K562 (cell line): ENCODE measurements around the gene C1orf116. TPM values are rescaled to one million over a fixed set of nuclear protein-coding genes. Genes with fewer than 3 reads are reported as not detected.
A peak's percentile ranks its signal among the peaks of the same experiment; 100 is the strongest.

Experiments
- ATF7 ChIP-seq: fragments of 450-650 bp; IDR thresholded peaks from 2 replicates; pipeline ENCODE4 v1.7.1; 2014; ENCODE audit warnings: mild to moderate bottlenecking, moderate library complexity
- CLOCK ChIP-seq: fragments of 250-450 bp; sonication (Bioruptor Pico); IDR thresholded peaks from 2 replicates; pipeline ENCODE4 v1.4.0; 2020; ENCODE audit warnings: mild to moderate bottlenecking, moderate library complexity, borderline replicate concordance
- FIP1L1 ChIP-seq: fragments of 200-400 bp; formaldehyde crosslinking; IDR thresholded peaks from 2 replicates; pipeline ENCODE4 v1.6.1; 2018; ENCODE audit warnings: mild to moderate bottlenecking, low read depth, low read length; ENCODE audit not compliant: poor library complexity, severe bottlenecking
- FOXJ3 ChIP-seq: sonication (generic); formaldehyde crosslinking; IDR thresholded peaks from 2 replicates; pipeline ENCODE4 v1.4.0; 2020; ENCODE audit warnings: mild to moderate bottlenecking, missing genetic modification reagents
- HDAC2 ChIP-seq: fragments of 450-650 bp; IDR thresholded peaks from 2 replicates; pipeline ENCODE4 v1.6.1; 2016; ENCODE audit warnings: mild to moderate bottlenecking
- L3MBTL2 ChIP-seq: fragments of 450-650 bp; IDR thresholded peaks from 2 replicates; pipeline ENCODE4 v1.6.1; 2016; ENCODE audit warnings: mild to moderate bottlenecking, moderate library complexity
- RBM17 ChIP-seq: fragments of 200-400 bp; formaldehyde crosslinking; IDR thresholded peaks from 2 replicates; pipeline ENCODE4 v1.6.1; 2017; ENCODE audit warnings: low read depth, mild to moderate bottlenecking, low read length, borderline replicate concordance
- SOX6 ChIP-seq: fragments of 450-650 bp; IDR thresholded peaks from 2 replicates; pipeline ENCODE4 v1.6.1; 2014; ENCODE audit warnings: mild to moderate bottlenecking
- SRF ChIP-seq, 2 experiments: fragments of 250-450, 450-650 bp in 1 of 2; sonication (Bioruptor Pico) in 1 of 2; sonication (generic) in 1 of 2; formaldehyde crosslinking; IDR thresholded peaks; 2 replicates each; pipeline versions ENCODE4 v1.5.0 to v1.5.1; 2020 to 2022; ENCODE audit warnings: mild to moderate bottlenecking in 1 of 2, missing genetic modification reagents in 1 of 2
- TBL1XR1 ChIP-seq, 2 experiments: IDR thresholded peaks; 2 replicates each; pipeline ENCODE4 v1.6.1; 2012; ENCODE audit warnings: improper control_type of control experiment in 2 of 2, low read length in 2 of 2, mild to moderate bottlenecking in 1 of 2
- TEAD1 ChIP-seq, 2 experiments: fragments of 450-650 bp in 1 of 2; sonication (generic) in 1 of 2; formaldehyde crosslinking; IDR thresholded peaks; 2 replicates each; pipeline versions ENCODE4 v1.4.0 to v1.8.0; 2020 to 2022; ENCODE audit warnings: mild to moderate bottlenecking in 2 of 2, missing genetic modification reagents in 1 of 2
- TFAP4 ChIP-seq: sonication (generic); formaldehyde crosslinking; IDR thresholded peaks from 2 replicates; pipeline ENCODE4 v1.8.0; 2022; ENCODE audit warnings: missing genetic modification reagents, mild to moderate bottlenecking, moderate library complexity, borderline replicate concordance
- TSHZ1 ChIP-seq: fragments of 250-450 bp; sonication (Bioruptor Pico); IDR thresholded peaks from 2 replicates; pipeline ENCODE4 v1.4.0; 2020; ENCODE audit warnings: mild to moderate bottlenecking, moderate library complexity
- ZC3H8 ChIP-seq: fragments of 450-650 bp; IDR thresholded peaks from 2 replicates; pipeline ENCODE4 v1.6.1; 2017
- ZEB2 ChIP-seq: fragments of 450-650 bp; IDR thresholded peaks from 2 replicates; pipeline ENCODE4 v1.6.1; 2016
- ZFP1 ChIP-seq: fragments of 450-650 bp; formaldehyde crosslinking; IDR thresholded peaks from 2 replicates; pipeline ENCODE4 v1.4.0; 2020; ENCODE audit warnings: mild to moderate bottlenecking, mixed read lengths
- ZNF143 ChIP-seq: sonication (generic); formaldehyde crosslinking; IDR thresholded peaks from 2 replicates; pipeline ENCODE4 v1.9.0; 2022; ENCODE audit warnings: mild to moderate bottlenecking, missing genetic modification reagents
- ZNF224 ChIP-seq: sonication (generic); formaldehyde crosslinking; IDR thresholded peaks from 2 replicates; pipeline ENCODE4 v1.8.0; 2022; ENCODE audit warnings: mild to moderate bottlenecking, missing genetic modification reagents
- ZNF384 ChIP-seq: IDR thresholded peaks from 2 replicates; pipeline ENCODE4 v1.6.1; 2012; ENCODE audit warnings: low read depth, low read length, improper control_type of control experiment
- ZNF395 ChIP-seq: fragments of 200-800 bp; sonication (Bioruptor generic); IDR thresholded peaks from 2 replicates; pipeline ENCODE4 v1.6.1; 2017; ENCODE audit warnings: missing genetic modification characterization, missing compliant biosample characterization
- polyA plus RNA-seq, 8 experiments: library from polyadenylated mRNA; depleted of rRNA in 4 of 8; stranded (reverse) in 5 of 8; unstranded in 3 of 8; fragments of >200 nt; fragmentation: Nextera tagmentation in 2 of 8; fragmentation: Illumina TruSeq in 1 of 8; extraction: Ambion mirVana in 2 of 8; extraction: Trizol in 1 of 8; gene quantifications; 2 replicates each; pipeline versions ENCODE4 v1.2.1 to v1.2.3, GENCODE V29; 2011 to 2014; ENCODE audit warnings: inconsistent platforms in 1 of 8, missing spikeins in 1 of 8
- total RNA-seq, 7 experiments: library from RNA; depleted of rRNA in 6 of 7; stranded (reverse); fragments of >200 nt in 6 of 7; fragmentation: Illumina TruSeq in 2 of 7; extraction: Trizol in 2 of 7; gene quantifications; 2 replicates each; pipeline versions ENCODE4 v1.2.1 to v1.2.3, GENCODE V29; 2011 to 2021; ENCODE audit warnings: low replicate concordance in 1 of 7

C1orf116 gene
- total and polyA plus RNA-seq, 9 of the 15 experiments (the other 6 are each of a cell fraction or from before 2014, with no cell fraction given) = 0.62 to 3.0 (median 0.95) TPM

GRCh38 chr1:207017615-207018559 is 14.7 kb downstream of the C1orf116 start (continued):
- TF ChIP-seq CLOCK (CRISPR knock-in tag) (no peak), ZNF143 (CRISPR knock-in tag) (no peak), TSHZ1 (CRISPR knock-in tag) (no peak), ZFP1 (CRISPR knock-in tag) (no peak), FOXJ3 (no peak), ZNF395 (CRISPR knock-in tag) (no peak; the same call in 1 of the 2 replicates), ZNF384 (no peak), ATF7 (peak; percentile 75), RBM17 (no peak), FIP1L1 (no peak), TFAP4 (CRISPR knock-in tag) (peak; percentile 13; the same call in 1 of the 2 replicates), L3MBTL2 (no peak), ZNF224 (no peak), SOX6 (peak; percentile 97), ZC3H8 (no peak), SRF (CRISPR knock-in tag; IDR thresholded peaks at IDR 0.05) (no peak), HDAC2 (peak; percentile 94), TBL1XR1 (IDR thresholded peaks at IDR 0.05; ENCODE audit: low read length in 2 of 2) (peak; percentile 51 to 87; a peak in 2 of 4 replicates), TEAD1 (CRISPR knock-in tag; IDR thresholded peaks at IDR 0.05) (peak in 1 of 2 experiments; percentile 49; a peak in 1 of 4 replicates), ZEB2 (peak; percentile 98)
